Hematopoietic multipotent progenitor cell (in vitro differentiated cells): ENCODE data around the gene CIDEA. TPM values are rescaled to one million over a fixed set of nuclear protein-coding genes. Genes with fewer than 3 reads are reported as not detected.
A peak's percentile ranks its signal among the peaks of the same experiment; 100 is the strongest.

Source experiments
- DNase-seq, 3 donors: peaks; one replicate each; pipeline ENCODE4 v3.0.0-alpha.2; 2011 to 2015; ENCODE audit warnings: low read depth in 2 of 3, low spot score in 2 of 3
- total RNA-seq: library from RNA; depleted of rRNA; stranded (reverse); fragments of >200 nt; gene quantifications from one replicate; pipeline ENCODE4 v1.2.3, GENCODE V29; 2012

CIDEA gene
- total RNA-seq, 1 donor: not detected

- no peak for DNase-seq
Observed at GRCh38 chr18:12295389-12296086, 41.4 kb downstream of the CIDEA start.

GRCh38 chr18:12296087-12296403 lies 41.9 kb downstream of the CIDEA start:
- no peak for DNase-seq

GRCh38 chr18:12296457-12296856 lies 42.3 kb downstream of the CIDEA start:
- DNase-seq: no peak

GRCh38 chr18:12299862-12300261 lies 45.7 kb downstream of the CIDEA start:
- DNase-seq: no peak

- no peak for DNase-seq
Observed at GRCh38 chr18:12301263-12302005, 47.3 kb downstream of the CIDEA start.

DNA sequence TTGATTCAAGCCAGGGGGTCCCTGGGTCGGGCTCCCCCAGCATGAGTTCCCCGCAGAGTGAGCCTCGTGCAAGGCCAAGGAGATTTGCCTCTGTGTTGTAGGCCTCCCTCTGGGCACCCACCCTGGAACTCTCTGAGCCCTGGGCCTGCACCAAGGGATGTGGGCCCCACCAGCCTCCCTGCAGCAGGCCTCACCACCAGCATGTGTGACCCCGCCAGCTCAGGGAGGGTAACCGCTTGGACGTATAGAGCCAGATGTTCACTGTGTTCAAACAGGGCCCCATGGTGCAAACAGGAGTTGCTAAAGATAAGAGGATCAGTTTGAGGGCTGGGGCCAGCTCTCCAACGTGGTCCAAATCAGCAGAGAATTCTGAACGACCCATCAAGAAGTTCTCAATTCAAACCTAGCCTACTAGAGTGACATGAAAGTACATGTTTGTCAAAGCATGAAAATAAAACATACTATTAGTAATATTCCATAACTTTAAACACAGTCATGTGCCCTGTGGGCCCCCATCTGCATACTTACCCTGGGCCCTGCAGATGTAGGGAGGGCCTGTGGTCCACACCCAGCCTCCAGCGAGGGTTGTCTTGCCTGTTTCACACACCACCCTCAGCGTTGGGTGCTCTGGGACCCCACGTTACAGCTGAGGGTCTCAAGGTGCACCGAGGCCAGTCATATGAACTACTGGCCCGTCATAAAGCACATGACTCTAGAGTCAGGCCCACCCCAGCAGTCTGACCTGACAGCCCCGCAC lies 48.4 kb downstream of the CIDEA start:
- DNase-seq: no peak

DNA sequence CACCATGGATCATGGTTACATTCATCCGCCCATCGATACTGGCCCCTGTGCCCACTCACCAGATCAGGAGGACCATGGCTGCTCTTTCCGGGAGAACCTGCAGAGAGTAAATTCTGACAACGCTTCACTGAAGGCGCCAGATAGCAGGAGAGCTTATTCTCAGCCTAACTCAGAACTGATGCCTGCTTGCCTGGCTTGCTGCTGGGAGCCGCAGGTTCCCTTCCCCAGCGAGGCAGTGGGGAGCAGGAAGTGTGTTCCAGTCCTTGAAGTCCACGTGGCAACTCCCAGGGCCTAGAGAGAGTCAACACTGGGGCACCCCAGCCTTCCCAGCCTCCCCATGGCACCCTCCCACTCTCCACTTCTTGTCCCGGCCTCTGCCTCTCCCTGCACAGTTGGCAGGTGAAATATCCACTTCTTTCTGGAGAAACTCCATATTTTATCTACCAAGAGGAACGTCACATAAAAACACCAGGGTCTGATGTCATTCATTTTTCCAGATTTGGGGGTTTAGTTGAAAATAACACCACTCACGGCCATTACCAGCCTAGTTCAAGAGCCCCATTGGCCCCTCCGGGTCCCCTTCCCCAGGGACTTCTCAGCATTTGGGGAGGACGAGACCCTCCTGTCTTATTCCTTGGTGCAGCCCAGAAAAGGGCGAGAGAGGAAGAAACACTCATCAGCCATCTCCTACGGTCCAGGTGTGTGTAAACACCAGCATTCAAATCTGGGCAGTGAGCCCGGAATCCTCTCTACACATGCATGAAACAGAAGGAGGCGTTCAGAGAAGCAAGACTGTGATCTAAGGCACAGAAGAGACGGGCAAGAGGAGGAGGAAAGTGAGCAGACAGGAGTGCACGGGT lies 50.4 kb downstream of the CIDEA start:
- no peak for DNase-seq

- DNase-seq: no peak
Observed at GRCh38 chr18:12305211-12305610, 51.0 kb downstream of the CIDEA start.

DNA sequence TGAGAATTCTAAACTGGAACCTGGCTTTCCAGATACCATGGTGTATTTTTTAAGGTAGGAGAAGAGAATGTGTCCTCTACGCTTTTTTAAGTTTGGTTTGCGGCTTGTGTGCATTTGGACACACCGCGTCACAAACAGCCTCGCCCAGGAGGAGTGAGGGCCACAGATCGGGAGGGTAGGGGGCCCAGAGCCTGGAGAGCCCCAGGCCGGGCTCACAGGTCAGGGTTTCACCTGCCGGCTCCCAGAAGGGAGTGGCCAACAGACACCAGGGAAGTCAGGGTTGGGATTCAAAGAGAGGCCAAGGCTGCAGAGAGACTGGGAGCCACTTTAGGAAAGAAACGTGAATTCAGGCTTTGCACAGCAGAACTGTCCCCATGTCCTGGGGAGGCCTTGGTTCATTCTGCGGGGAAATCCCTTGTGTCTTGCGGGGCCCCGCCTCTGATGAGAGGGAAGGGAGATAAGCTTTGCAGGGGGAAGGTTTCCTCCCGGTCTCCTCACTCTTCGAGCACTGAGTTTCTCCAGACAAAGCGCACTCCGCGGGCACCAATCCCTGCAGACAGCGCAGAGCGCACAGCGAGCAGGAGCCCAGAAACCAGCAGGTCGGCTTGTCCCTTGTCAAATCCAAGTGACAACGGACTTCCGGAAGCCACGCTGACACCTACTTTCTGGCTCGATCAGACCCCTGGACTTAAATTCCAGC lies 51.9 kb downstream of the CIDEA start:
- no peak for DNase-seq

DNA sequence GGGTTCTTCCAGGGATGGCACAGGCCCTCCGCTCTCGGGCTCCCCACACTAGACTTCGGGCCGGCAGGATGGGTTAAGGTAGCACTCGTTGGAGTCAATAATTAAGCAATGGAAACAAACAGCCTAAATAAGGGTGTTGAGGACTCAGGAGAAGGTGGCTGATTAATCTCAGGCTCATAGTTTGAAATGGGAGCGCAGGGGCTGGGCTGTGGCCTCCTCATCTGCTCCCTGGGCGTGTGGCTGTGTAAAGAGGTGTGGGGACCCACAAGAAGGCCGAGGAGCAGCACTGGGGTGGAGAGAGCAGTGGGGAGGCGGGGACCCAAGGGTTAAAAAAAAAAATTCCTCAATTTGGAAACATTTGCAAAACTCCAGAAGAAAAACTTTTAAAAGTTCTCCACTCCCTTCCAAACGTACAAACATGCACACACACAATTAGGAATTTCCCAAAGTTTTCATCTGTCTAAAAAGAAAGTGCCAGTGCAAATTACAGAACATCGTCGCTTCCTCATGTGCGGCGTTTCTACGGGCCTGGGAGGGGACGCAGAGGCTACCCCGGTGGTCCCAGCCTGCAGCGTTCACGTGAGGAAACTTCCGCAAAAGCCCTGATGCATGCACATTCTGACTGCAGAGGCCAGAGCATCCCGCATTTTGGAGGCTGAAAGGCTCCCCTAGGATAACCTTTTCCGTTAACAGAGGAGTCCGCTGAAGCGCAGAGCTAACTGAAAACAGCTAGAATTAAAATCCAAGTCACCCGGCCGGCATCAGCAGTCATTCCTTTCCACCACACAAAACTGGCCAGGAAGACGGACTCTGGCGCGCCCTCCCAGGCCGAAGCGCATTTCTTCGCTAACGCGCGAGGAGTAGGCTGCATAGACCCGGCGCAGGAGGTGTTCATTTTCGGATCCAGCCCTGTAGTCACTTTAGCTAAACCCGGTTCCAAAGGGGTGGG lies 52.9 kb downstream of the CIDEA start:
- peak in 2 of 3 donors; percentile 52 to 63 for DNase-seq

- DNase-seq: peak in 2 of 3 donors; percentile 53 to 54
Observed at GRCh38 chr18:12307701-12308385, 53.7 kb downstream of the CIDEA start, which contains the start of gene TUBB6. TSS of gene TUBB6 (plus strand) at chr18:12308241. CDS start at chr18:12308293, 52 bp downstream.

GRCh38 chr18:12308386-12309100 lies 54.4 kb downstream of the CIDEA start:
- DNase-seq: peak in 2 of 3 donors; percentile 68 to 75

GRCh38 chr18:12309683-12310198 lies 55.6 kb downstream of the CIDEA start:
- DNase-seq: no peak

DNA sequence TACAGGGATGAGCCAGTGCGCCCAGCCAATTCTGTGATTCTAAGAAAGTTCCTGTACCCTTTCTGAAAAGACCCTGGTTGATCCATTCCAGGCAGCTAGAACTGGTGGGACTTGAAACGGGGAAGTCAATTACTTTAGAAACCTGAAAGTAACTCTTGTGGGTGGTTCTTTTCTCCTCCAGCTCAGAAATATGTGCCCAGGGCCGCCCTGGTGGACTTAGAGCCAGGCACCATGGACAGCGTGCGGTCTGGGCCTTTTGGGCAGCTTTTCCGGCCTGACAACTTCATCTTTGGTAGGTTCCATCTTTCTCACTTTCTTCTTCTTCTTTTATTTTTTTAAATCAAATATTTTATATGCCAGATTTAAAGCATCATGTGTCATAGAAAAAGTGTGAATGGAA lies 56.6 kb downstream of the CIDEA start:
- DNase-seq: no peak

GRCh38 chr18:12312976-12313375 lies 58.8 kb downstream of the CIDEA start:
- no peak for DNase-seq

GRCh38 chr18:12313530-12314245 lies 59.5 kb downstream of the CIDEA start:
- no peak for DNase-seq
